Kidney epithelial cell (primary cell): Measurements from ENCODE around the gene ACSS3. TPM values are rescaled to one million over a fixed set of nuclear protein-coding genes. Genes with fewer than 3 reads are reported as not detected.

Source experiments
- DNase-seq: peaks from one replicate; pipeline ENCODE4 v3.0.0-alpha.2; 2010; ENCODE audit warnings: low read depth
- H3K27me3 ChIP-seq: 2 replicates; pipeline ENCODE4 v1.6.0; 2011; ENCODE audit warnings: low read length; ENCODE audit not compliant: control insufficient read depth, insufficient read depth
- H3K36me3 ChIP-seq: 2 replicates; pipeline ENCODE4 v1.5.1; 2011; ENCODE audit warnings: low read length; ENCODE audit not compliant: control insufficient read depth, insufficient read depth
- H3K4me3 ChIP-seq: 2 replicates; pipeline ENCODE4 v1.5.1; 2011; ENCODE audit warnings: low read depth, mild to moderate bottlenecking, control low read depth, low read length
- total RNA-seq: library from RNA; depleted of rRNA; stranded (reverse); fragments of >200 nt; gene quantifications from 2 replicates; pipeline ENCODE4 v1.2.3, GENCODE V29; 2015
- TF ChIP-seq, protein P1 (sequence below): IDR thresholded peaks from 2 replicates; pipeline ENCODE4 v1.5.1; 2011; ENCODE audit warnings: mild to moderate bottlenecking, moderate library complexity, low read length, control low read depth, inconsistent platforms; ENCODE audit not compliant: insufficient read depth, poor library complexity, severe bottlenecking

Gene ACSS3
- total RNA-seq, 1 donor from 2014 or later, result 5.5 TPM

- no peak for DNase-seq
- Histone ChIP-seq H3K27me3 (no peaks in the 10 kb centered on the region), H3K4me3 (no peak overlapping the region), H3K36me3 (no peaks in the 10 kb centered on the region)
- TF ChIP-seq, protein P1, sequence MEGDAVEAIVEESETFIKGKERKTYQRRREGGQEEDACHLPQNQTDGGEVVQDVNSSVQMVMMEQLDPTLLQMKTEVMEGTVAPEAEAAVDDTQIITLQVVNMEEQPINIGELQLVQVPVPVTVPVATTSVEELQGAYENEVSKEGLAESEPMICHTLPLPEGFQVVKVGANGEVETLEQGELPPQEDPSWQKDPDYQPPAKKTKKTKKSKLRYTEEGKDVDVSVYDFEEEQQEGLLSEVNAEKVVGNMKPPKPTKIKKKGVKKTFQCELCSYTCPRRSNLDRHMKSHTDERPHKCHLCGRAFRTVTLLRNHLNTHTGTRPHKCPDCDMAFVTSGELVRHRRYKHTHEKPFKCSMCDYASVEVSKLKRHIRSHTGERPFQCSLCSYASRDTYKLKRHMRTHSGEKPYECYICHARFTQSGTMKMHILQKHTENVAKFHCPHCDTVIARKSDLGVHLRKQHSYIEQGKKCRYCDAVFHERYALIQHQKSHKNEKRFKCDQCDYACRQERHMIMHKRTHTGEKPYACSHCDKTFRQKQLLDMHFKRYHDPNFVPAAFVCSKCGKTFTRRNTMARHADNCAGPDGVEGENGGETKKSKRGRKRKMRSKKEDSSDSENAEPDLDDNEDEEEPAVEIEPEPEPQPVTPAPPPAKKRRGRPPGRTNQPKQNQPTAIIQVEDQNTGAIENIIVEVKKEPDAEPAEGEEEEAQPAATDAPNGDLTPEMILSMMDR, result no peak
These were observed 197.0 kb downstream of the ACSS3 start for GRCh38 chr12:81274637-81275529.

- Histone ChIP-seq H3K27me3 (no peaks in the 10 kb centered on the region), H3K4me3 (no peak overlapping the region), H3K36me3 (no peaks in the 10 kb centered on the region)
- TF ChIP-seq, protein P1, result no peak
- no peak for DNase-seq
These were observed 206.3 kb downstream of the ACSS3 start for GRCh38 chr12:81284137-81284536.

DNA sequence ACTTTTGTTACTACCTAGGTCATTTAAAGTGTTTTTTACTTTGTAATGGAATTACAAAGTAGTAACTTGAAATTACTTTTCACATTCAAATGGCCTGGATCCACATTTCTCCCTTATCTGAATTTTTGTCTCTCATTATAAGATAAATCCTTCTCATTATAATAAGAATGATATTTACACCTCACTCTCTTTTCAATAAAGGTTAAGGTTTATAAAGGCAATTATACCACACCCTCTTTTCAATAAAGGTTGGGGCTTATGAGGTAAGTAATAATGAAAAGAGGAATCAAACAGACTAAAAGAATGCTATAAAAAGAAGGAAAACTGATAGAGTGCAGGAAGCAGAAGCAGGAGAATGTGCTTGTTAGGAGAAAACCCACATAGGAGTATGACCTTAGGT is 210.8 kb downstream of the ACSS3 start:
- no peak for DNase-seq
- TF ChIP-seq, protein P1, result no peak
- Histone ChIP-seq H3K36me3 (no peaks in the 10 kb centered on the region), H3K27me3 (no peaks in the 10 kb centered on the region), H3K4me3 (no peak overlapping the region)

DNA sequence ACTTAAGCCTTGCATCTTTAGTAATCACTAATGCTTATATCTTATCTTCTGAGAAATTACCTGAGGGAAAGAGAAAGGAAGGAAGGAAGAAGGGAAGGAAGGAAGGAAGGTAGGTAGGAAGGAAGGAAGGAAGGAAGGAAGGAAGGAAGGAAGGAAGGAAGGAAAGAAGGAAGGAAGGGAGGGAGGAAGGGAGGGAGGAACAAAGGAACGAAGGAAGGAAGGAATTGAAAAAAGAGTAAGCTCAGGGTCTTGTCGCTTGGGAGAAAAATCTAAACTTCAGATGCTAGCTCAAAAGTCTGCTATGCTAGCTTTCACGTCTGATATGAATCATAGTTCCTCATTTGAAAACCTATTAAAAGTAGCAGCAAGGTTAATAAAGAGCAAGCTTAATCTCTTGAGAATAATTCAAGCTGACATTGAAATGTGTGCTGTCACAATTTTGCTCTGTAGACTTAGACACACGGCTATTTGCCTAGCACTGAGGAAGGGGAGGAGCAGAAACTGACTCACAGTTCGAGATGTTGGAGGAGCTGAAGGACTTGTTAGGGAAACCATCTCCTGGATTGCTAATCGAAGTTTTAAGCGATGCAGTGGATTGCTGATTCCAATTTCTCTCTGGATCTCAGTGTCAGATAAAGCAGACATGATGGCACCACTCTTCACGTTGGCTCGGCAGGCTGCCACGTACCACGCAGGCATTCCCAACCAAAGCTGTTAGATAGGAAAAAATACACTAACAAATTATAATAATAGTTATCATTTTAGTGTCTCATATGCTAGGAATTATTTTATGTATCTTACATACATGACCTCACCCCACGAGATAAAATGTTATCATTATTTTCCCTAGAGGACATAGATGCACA is 216.7 kb downstream of the ACSS3 start:
- Histone ChIP-seq H3K27me3 (no peaks in the 10 kb centered on the region), H3K4me3 (no peak overlapping the region), H3K36me3 (no peaks in the 10 kb centered on the region)
- DNase-seq, result no peak
- TF ChIP-seq, protein P1, result no peak

GRCh38 chr12:81295251-81295650 is 217.4 kb downstream of the ACSS3 start:
- Histone ChIP-seq H3K36me3 (no peaks in the 10 kb centered on the region), H3K27me3 (no peaks in the 10 kb centered on the region), H3K4me3 (no peak overlapping the region)
- no peak for DNase-seq
- TF ChIP-seq, protein P1, result no peak
